Measurements from ENCODE around the gene UGT3A1.
"Not testable (repeated sequence)": the region's sequence is repeated elsewhere in the genome, so short reads cannot be mapped to it uniquely, and the experiment has no call there.

UGT3A1 gene

GRCh38 chr5:35990941-35991611 lies at the start of gene UGT3A1:
Gene UGT3A1 (minus strand): TSS chr5:35991390. CDS start chr5:35991240, 150 bp downstream.
- in situ Hi-C loops (cut with MboI; ENCODE audit: low sequenced_read_pairs) = no loop called here

- in situ Hi-C loops (cut with MboI; ENCODE audit: low sequenced_read_pairs) = no loop called here
Observed at GRCh38 chr5:36035696-36036095, 44.5 kb upstream of the UGT3A1 start.

GRCh38 chr5:36034536-36035134 lies 43.4 kb upstream of the UGT3A1 start:
- in situ Hi-C loops (cut with MboI; ENCODE audit: low sequenced_read_pairs) = not testable (repeated sequence)

DNA sequence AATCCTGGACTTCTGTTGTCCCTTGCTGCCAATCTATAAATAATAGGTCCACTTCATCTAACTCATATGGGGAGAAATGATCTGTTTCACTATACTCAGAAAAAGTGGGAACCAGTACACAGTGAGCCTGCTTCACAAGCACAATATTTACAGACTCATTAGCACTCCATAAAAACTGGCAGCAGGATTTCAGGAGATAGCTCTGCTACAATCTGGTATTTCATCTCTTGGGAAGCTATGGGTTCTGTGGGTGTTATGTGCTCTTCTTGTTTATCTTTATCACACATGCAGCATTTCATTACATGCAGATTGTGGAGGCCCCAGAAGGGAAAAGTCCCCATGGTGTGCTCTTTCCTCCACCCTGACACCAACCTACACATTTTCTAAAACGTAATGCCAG lies 42.3 kb upstream of the UGT3A1 start:
- in situ Hi-C loops (cut with MboI; ENCODE audit: low sequenced_read_pairs) = no loop called here

GRCh38 chr5:36033047-36033446 lies 41.9 kb upstream of the UGT3A1 start:
- in situ Hi-C loops (cut with MboI; ENCODE audit: low sequenced_read_pairs) = no loop called here

DNA sequence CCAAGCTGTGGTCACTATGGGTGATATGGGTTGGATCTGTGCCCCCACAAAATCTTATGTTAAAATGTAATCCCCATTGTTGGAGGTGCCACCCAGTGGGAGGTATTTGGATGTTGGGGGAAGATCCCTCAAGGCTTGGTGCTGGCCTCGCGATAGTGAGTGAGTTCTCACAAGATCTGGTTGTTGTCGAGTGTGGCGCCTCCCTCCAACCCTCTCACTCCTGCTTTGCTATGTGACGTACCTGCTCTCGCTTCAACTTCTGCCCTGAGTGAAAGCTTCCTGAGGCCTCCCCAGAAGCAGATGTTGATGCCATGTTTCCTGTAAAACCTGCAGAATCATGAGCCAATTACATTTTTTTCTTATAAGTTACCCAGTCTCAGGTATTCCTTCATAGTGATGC lies 40.0 kb upstream of the UGT3A1 start:
- in situ Hi-C loops (cut with MboI; ENCODE audit: low sequenced_read_pairs) = no loop called here

DNA sequence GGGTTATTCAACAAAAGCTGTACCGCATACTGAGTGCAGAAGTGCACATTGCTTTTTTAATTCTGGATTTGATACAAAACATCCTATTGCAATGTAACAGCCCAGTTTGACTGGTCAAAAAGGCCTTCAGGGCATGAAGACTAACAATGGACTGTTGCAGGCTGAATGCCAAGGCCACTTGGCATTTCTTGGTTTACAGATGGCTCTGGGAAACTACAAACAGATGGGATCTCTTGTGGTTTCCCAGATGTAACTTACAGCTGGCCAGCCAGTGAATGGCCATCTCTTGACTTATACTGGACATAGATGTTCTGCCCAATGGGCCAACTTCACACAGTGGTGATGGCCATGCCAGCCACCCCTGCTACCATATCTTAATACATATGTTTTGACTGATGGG lies 38.7 kb upstream of the UGT3A1 start:
- in situ Hi-C loops (cut with MboI; ENCODE audit: low sequenced_read_pairs) = no loop called here

DNA sequence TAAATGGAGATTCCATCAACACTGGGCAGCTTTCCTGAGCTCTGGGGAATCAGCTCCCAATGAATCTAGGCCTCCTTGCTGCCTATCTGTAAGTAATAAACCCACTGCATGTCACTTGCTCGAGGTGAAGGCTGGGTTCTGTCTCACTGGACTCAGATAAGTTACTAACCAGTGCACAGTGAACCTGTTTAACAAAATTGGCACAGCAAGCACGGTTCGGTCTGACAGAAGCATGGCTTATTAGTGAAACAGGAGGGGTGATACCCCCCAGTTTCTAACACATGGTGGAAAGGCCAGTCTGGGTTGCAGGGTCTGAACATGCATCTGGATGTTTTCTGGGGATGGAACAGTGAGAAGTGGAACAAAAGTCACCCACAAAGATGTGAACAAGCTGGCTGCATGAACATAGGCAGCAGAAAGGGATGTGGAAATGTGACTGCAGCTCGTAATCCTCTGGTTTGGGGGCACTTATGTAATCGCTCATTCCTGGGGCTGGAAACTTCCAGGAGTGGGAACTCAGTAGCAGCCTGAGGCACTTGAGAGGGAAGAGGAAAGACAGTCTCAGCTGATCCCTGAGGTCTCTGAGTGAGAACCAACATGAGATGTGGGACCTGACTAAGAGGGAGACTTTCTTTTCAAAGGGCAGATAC lies 37.8 kb upstream of the UGT3A1 start:
- in situ Hi-C loops (cut with MboI; ENCODE audit: low sequenced_read_pairs) = no loop called here

DNA sequence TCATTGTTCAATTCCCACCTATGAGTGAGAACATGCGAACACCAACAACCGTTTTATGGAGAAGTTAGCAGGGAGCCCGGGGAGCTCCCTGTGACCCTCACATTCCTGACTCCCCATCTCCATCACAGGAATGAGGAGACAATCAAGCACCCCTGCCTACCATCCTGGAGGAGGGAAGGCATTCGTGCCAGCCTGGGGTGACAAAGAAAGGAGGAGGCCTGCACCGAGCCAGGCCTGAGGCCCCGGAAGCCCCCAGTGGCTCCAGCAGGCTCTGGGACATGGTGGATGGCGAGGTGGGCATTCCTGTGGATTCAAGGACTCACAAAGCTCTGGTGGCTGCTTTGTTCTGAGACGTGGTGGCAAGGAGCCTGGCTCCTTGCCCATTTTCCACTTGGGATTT lies 36.5 kb upstream of the UGT3A1 start:
- in situ Hi-C loops (cut with MboI; ENCODE audit: low sequenced_read_pairs) = no loop called here

DNA sequence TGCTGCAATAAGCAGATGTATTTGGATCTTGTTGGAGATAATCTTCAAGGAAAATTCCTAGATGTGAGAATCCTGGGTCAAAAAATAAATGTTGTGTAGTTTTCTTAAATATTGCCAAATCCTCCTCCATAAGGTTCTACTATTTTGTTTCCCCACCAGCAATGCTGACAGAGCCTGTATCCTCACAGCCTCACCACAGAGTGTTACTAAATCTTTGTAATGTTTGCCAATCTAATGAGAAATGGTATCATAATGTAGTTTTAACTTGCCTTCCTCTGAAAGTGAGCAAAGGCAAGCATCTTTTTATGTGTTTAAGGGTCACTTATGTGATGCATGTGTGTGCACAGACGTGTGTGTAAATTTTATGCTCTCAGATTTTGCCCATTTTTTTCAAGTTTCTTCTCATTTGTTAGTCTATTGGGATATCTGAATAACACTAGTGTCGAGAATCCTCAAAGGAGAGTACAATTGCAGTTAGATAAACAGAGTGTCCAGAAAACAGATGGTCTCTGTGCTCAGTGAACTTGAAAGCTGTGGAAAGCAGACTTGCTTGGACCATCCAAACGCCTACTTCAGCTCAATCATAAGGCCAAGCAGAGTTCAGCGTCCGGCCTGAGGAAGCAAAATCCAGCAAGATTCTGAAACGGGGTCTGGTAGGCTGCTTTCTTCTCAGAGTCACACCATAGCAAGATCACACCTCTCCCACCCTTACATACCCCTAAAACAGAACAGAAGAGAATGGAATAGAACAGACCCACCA lies 35.7 kb upstream of the UGT3A1 start:
- in situ Hi-C loops (cut with MboI; ENCODE audit: low sequenced_read_pairs) = no loop called here

GRCh38 chr5:36022246-36022645 lies 31.1 kb upstream of the UGT3A1 start:
- in situ Hi-C loops (cut with MboI; ENCODE audit: low sequenced_read_pairs) = not testable (repeated sequence)

DNA sequence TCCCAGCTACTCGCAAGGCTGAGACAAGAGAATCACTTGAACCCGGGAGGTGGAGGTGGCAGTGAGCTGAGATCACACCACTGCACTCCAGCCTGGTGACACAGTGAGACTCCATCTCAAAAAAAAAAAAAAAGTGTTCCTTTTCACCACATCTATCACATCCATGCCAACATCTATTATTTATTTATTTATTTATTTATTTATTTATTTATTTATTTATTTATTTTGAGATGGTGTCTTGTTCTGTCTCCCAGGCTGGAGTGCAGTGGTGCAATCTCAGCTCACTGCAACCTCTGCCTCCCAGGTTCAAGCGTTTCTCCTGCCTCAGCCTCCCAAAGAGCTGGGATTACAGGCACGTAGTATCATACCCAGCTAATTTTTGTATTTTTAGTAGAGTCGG lies 28.4 kb upstream of the UGT3A1 start:
- in situ Hi-C loops (cut with MboI; ENCODE audit: low sequenced_read_pairs) = not testable (repeated sequence)

GRCh38 chr5:36017622-36018021 lies 26.4 kb upstream of the UGT3A1 start:
- in situ Hi-C loops (cut with MboI; ENCODE audit: low sequenced_read_pairs) = no loop called here

DNA sequence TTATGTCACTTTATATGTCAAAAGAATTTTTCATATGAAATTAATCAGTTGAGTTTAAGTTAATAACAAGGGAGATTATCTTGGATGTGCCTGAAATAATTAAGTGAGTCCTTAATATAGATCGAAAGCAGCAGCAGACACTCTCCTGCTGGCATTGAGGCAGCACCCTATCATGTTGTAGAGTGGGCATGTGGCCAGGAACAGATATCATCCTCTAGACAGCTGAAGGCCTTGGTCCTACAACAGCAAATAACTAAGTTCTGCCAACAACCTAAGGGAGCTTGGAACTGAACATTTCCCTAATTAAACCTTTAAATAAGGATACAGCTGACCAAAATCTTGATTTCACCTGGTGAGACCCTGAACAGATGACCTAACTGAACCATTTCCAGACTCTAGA lies 25.8 kb upstream of the UGT3A1 start:
- in situ Hi-C loops (cut with MboI; ENCODE audit: low sequenced_read_pairs) = no loop called here

- in situ Hi-C loops (cut with MboI; ENCODE audit: low sequenced_read_pairs) = no loop called here
Observed at GRCh38 chr5:36013182-36013581, 22.0 kb upstream of the UGT3A1 start.

GRCh38 chr5:36009698-36010097 lies 18.5 kb upstream of the UGT3A1 start:
- in situ Hi-C loops (cut with MboI; ENCODE audit: low sequenced_read_pairs) = no loop called here

- in situ Hi-C loops (cut with MboI; ENCODE audit: low sequenced_read_pairs) = no loop called here
Observed at GRCh38 chr5:36007366-36007765, 16.2 kb upstream of the UGT3A1 start.

- in situ Hi-C loops (cut with MboI; ENCODE audit: low sequenced_read_pairs) = no loop called here
Observed at GRCh38 chr5:36006163-36006562, 15.0 kb upstream of the UGT3A1 start.

DNA sequence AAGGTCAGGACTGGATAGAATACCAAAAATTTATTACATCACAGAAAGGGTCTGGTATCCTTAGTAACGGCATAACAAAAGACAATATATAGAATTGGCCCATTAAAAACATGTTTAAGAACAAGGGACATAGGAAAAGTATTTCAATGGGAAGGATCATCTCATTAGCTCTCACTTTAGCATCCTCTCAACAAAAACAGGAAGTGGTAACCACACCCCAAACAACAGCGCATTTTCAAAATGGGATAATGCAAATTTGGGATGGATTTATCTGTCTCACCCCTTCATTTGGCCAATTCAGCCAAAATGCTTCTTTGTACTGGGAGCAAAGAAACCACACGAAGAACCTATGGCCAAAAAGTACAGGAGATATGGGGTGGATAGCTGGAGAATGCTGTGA lies 9.8 kb upstream of the UGT3A1 start:
- in situ Hi-C loops (cut with MboI; ENCODE audit: low sequenced_read_pairs) = no loop called here

DNA sequence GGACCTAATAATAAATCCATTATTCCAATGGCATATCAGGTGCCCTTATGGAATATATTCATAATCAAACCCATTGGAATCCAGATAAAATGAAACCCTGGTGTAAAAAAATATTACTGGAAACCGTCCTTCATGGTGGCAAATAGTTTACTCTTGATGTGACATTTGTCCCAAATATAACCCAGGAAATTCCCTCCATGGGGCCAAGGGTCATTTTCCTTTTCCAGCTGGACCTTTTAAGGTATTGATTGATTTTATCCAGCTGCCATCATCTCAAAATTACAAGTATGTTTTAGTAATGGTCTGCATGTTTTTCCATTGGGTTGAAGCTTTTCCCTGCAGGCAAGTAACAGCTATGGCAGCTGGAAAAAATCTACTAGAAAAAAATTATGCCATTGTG lies 8.4 kb upstream of the UGT3A1 start:
- in situ Hi-C loops (cut with MboI; ENCODE audit: low sequenced_read_pairs) = no loop called here

GRCh38 chr5:35996076-35996475 lies 4.9 kb upstream of the UGT3A1 start:
- in situ Hi-C loops (cut with MboI; ENCODE audit: low sequenced_read_pairs) = no loop called here

DNA sequence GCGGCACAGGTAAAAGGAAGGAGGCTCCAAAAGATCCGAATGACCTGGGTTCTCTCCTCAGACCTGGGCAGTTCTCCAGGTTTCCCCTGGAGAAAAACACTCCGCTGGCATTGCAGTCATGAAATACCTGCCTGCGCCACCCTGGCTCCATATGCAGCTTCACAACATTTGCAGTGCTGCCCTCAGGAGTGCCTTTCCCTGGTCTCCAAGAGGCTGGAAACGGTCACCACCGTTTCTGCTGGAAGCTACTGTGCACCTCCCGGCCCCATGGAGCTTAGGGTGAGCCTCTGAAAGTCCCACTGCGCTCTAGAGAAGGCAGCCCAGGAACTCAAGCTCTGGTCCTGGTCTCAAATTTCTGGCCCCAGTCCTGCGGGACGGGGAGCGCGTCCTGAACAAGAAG lies 670 bp downstream of the UGT3A1 start:
- in situ Hi-C loops (cut with MboI; ENCODE audit: low sequenced_read_pairs) = no loop called here

All from HL-60/S4 (cell line).